ENCODE results near the gene ABLIM2. TPM values are rescaled to one million over a fixed set of nuclear protein-coding genes. Genes with fewer than 3 reads are reported as not detected.
A peak's percentile ranks its signal among the peaks of the same experiment; 100 is the strongest.
"Not testable (repeated sequence)": the region's sequence is repeated elsewhere in the genome, so short reads cannot be mapped to it uniquely, and the experiment has no call there.

The ABLIM2 gene
- total RNA-seq, 1 experiment from 2014 or later = under 0.01 TPM

DNA sequence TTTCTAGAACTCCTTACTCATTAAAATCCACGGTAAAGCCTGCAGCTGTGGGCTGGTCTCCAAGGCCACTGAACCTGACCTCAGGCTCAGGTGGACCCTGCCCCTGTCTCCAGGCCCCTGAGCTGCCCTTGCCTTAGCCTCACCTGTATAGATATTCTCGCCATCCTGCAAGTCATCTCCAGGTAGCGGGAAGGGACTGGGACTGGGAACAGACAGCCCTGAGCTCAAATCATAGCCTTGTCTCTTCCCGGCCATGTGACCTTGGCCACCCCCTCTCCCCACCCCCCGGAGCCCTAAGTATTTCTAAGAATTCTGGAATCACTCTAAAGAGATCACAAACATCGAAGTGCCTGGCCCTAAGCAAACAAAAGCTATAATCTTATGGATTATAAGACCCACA, 17.7 kb downstream of the ABLIM2 start:
- DNase-seq (ENCODE audit: low read depth) = no peak

DNA sequence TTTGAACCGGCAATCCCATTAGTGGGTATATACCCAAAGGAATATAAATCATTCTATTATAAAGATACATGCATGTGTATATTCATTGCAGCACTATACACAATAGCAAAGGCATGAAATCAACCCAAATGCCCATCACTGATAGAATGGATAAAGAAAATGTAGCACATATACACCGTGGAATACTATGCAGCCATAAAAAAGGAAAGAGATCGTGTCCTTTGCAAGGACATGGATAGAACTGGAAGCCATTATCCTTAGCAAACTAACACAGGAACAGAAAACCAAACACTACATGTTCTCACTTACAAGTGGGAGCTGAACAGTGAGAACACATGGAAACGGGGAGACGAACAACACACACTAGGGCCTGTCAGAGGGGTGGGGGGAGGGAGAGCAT, 18.9 kb downstream of the ABLIM2 start:
- DNase-seq (ENCODE audit: low read depth) = not testable (repeated sequence)

- no peak for DNase-seq (ENCODE audit: low read depth)
These were observed 21.5 kb downstream of the ABLIM2 start for GRCh38 chr4:8136972-8137710.

DNA sequence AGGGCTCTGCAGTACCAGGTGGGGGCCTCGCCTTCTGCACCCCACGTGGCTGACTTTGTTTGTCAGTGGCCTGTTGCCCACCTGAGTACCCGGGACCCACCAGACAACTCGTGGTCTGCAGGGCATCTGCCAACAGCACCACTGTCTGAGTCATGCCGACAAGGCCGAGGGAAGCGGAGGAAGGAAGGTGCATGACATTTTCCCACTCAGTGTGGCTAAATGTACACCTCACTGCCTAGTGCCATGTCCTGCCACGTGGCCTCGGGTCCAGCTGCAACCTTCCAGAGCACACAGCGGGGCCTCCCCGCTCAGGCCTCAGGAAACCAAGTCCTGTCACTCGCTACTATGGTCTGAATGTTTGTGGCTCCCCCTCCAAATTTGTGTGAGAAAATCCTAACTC, 22.1 kb downstream of the ABLIM2 start:
- no peak for DNase-seq (ENCODE audit: low read depth)

GRCh38 chr4:8135666-8136065, 22.9 kb downstream of the ABLIM2 start:
- DNase-seq (ENCODE audit: low read depth) = no peak

- DNase-seq (ENCODE audit: low read depth) = no peak
These were observed 24.6 kb downstream of the ABLIM2 start for GRCh38 chr4:8133897-8134563.

DNA sequence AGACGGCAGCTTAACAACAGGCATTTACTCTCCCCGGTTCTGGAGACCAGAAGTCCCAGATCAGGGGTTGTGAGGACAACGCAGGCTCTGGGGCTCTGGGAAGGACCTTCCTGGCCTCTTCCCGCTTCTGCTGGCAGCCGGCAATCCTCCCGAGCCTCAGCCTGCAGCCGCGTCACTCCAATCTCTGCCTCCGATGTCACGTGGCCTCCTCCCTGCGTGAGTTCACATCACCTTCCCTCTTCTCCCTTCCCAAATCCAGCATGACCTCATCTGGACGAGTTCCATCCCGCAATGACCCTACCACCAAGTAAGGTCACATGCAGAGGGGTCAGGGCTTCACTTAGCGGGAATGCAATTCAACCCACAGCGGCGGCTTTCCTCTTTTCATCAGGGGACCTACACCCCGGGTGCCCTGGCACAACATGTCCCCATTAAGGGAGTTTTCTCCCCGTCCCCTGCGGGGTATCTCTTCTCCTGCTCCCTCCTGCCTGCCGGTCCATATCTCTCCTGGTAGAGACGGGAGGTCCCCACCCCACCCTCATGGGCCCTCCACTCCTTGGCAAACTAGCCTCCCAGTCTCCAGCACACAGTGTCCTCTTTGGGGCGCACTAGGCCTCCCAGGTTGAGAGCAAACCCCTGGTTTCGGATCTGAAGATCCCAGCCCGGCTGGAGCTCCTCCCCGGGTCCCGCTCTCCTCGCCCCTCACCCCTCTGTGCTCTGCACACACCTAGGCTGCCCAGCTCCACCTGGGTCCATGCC, 25.5 kb downstream of the ABLIM2 start:
- no peak for DNase-seq (ENCODE audit: low read depth)

- DNase-seq (ENCODE audit: low read depth) = no peak
These were observed 26.2 kb downstream of the ABLIM2 start for GRCh38 chr4:8132400-8132799.

DNA sequence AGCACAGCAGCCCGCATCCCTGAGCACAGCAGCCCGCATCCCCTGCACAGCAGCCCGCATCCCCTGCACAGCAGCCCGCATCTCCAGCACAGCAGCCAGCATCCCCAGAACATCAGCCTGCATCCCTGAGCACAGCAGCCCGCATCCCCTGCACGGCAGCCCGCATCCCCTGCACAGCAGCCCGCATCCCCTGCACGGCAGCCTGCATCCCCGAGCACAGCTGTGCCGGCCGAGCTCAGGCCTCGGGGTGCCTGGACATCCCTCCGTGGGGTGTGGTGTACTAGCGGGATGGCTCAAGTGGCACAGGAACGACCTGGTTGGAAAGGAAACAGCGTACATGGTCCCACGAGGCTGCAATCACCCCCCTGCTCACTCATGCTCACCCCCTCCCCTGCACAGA, 26.8 kb downstream of the ABLIM2 start:
- no peak for DNase-seq (ENCODE audit: low read depth)

- DNase-seq (ENCODE audit: low read depth) = no peak
These were observed 27.4 kb downstream of the ABLIM2 start for GRCh38 chr4:8131210-8131609.

DNA sequence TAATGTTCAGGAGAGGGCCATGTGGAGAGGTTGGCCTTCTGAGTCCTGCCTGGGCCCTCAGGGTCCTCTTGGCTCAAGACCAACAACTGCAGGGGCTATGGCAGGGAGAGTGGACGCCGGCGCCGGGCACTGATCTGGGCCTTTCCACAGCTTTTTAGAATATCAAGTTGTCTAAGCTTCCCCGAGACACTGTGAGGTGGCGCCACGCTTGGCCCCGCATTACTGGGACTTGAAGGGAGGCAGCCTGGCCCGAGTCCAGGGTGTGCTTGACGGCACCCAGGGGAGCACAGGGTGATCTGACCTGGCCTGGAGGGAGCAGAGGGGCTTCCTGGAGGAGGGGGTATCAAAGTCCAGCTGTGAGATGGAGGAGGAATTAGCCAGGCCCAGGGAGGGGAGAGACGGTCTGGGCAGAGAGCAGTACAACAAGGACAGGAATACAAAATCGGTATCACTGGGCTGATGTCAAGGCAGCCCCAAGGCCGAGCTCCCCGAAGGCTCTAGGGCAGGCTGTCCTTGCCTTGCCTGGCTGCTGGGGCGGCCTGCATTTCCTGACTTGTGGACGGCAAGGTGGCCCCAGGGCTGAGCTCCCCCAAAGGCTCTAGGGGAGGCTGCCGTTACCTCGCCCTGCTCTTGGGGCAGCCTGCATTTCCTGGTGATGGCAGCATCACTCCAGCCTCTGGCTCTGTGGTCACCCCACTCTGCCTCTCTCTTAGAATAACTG, 28.1 kb downstream of the ABLIM2 start:
- no peak for DNase-seq (ENCODE audit: low read depth)

DNA sequence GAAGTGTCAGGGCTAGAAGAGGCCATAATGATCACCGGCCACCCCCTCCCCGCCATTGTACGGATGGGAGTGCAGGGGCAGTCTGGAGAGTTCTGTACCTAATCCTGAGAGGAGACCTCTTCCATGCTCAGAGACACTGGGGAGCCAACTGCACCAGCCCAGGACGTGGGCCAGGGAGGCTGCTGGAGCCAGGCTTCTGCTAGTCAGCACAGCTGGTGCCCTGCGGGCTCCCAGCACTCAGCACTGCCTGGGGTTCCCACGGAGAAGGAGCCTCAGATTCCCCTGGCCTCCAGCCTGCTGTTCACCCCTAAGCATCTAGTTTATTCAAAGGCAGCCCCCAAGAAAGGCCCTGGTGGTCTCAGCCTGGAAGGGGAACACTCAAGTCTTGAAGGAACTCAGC, 28.8 kb downstream of the ABLIM2 start:
- no peak for DNase-seq (ENCODE audit: low read depth)

DNA sequence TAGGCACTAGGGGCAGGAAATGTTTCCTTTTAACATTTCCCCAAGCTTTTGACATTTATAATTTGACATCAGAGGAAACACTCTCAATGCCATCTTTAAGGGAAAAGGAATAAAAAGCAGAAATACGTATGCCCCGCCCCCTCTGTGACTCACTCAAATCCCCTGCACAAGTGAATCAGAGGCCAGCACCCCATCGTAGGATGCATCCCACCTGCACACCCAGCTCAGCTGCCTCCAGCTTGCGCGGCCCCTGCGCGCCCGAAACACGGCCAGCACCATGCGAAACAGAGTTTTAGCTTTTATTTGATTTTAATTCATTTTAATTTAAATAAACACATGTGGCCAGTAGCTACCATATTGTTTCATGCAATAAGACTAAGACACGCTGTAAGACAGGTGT, 29.5 kb downstream of the ABLIM2 start:
- no peak for DNase-seq (ENCODE audit: low read depth)

DNA sequence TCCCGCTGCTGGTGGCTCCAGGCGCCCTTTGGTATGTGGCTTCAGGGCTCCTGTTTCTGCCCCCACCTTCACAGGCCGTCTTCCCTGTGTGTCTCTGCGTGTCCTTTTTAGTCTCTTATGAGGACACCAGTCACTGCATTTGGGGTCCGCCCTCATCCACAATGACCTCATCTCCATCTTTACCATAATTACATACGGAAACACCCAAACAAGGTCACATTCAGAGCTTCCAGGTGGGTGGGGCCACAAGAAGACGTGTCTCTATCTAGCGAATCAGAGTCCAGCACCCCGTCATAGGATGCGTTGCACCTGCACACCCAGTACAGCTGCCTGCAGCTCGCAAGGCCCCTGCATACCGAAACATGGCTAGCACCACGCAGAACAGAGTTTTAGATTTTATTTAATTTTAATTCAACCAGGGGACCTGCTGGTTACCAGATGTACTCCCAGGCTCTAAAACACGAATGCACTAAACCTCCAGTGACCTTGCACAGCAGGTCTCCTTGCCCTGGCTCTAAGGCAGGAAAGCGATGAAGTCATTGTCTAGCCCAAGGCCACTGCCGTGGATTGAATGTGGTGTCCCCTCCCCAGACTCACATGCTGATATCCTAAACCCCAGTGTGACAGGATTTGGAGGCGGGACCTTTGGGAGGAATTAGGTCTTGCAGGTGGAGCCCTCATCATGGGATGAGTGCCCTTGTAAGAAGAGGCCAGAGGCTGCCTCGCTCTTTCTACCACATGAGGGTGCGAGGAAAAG, 30.3 kb downstream of the ABLIM2 start:
- no peak for DNase-seq (ENCODE audit: low read depth)

- DNase-seq (ENCODE audit: low read depth) = no peak
These were observed 31.4 kb downstream of the ABLIM2 start for GRCh38 chr4:8127051-8127826.

GRCh38 chr4:8126523-8126922, 32.1 kb downstream of the ABLIM2 start:
- DNase-seq (ENCODE audit: low read depth) = no peak

GRCh38 chr4:8125526-8126056, 33.0 kb downstream of the ABLIM2 start:
- DNase-seq (ENCODE audit: low read depth) = no peak

DNA sequence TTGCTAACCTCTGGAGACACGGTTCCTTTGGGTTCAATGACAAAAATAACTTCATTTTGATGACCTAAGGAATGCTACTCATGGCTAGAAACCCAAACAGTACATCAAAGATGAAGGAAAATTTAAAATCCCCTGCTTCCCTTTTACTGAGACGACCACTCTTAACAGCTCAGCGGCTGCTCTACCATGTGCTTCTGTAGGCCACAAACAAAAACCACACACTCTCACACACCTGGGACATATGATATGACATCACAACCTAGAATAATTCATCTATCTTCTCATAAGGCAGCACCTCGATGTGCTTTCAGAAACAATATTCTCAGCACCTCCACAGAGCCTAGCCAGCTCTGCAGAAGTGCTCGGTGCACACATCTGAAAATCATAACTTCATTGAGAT, 34.7 kb downstream of the ABLIM2 start:
- DNase-seq (ENCODE audit: low read depth) = no peak

DNA sequence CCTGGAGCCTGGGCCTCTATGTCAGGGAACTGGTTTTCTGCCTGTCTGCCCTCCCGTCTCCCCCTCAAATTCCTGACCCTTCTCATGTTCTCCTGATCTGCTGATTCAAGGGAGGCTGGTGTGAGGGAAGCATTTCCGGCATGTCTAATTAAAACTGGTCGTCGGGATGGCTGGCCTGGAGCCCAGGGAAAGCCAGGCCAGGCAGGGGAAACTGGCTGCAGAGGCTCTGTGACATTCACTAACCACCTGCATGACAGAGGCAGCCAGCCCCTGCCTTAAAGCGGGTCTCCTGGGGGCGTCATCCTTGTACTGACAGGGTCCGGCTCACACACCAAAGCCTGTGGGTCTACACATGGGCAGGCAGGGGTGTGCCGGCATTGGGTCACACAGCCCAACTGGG, 35.2 kb downstream of the ABLIM2 start:
- peak; percentile 13 for DNase-seq (ENCODE audit: low read depth)

DNA sequence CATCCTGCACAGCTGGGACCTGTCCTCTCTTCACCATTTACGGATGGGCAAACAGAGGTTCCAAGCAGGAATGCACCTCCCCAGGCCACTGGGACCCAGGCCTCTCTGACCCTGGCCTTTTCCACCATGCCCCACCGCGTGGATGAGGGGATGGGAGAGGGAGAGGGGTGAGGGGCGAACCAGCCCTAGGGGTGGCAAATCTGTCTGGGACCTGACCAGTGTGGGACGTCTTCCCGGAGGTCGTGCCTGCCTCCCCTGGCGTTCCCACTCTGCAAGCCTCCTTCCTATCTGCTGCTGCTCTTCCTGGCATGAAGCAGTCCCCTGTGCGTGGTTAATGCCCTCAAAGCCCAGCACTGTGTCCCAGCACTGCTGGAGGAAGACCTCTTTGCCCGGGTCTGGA, 35.9 kb downstream of the ABLIM2 start:
- DNase-seq (ENCODE audit: low read depth) = no peak
